Activated CD8-positive, alpha-beta memory T cell treated with anti-CD3 and anti-CD28 coated beads for 36 hours (primary cell): ENCODE measurements around the gene STAT5A. TPM values are rescaled to one million over a fixed set of nuclear protein-coding genes. Genes with fewer than 3 reads are reported as not detected.
"Not testable (repeated sequence)": the region's sequence is repeated elsewhere in the genome, so short reads cannot be mapped to it uniquely, and the experiment has no call there.

ENCODE experiments used
- CTCF ChIA-PET: fragments of 350-600 bp; sonication (Branson Sonifier 250); formaldehyde crosslinking; loops from one replicate; lab custom pipeline; 2021; ENCODE audit warnings: antibody characterized with exemption; lab: Charles Lee
- POLR2A ChIA-PET: fragments of 350-600 bp; sonication (Branson Sonifier 250); formaldehyde crosslinking; loops from one replicate; lab custom pipeline; 2021; ENCODE audit warnings: antibody characterized with exemption; lab: Charles Lee
- total RNA-seq, 2 experiments: library from RNA; stranded (reverse); gene quantifications; one replicate each; pipeline ENCODE4 v1.2.3, GENCODE V29; 2021

The STAT5A gene
- total RNA-seq, 2 experiments from 2014 or later: 197 TPM

DNA sequence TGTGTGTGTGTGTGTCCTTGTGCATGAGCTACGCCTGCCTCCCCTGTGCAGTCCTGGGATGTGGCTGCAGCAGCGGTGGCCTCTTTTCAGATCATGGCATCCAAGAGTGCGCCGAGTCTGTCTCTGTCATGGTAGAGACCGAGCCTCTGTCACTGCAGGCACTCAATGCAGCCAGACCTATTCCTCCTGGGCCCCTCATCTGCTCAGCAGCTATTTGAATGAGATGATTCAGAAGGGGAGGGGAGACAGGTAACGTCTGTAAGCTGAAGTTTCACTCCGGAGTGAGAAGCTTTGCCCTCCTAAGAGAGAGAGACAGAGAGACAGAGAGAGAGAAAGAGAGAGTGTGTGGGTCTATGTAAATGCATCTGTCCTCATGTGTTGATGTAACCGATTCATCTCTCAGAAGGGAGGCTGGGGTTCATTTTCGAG lies 22.5 kb downstream of the STAT5A start:
- POLR2A ChIA-PET: interaction anchor here (1.0 to 1.2 kb wide), 2 partner anchors 9 to 95 kb away, joined by 3 read pairs; no protein-coding TSS in a partner anchor
- CTCF ChIA-PET: interaction anchor here (0.8 to 20.1 kb wide), 7 partner anchors 9 to 217 kb away, joined by 3 to 340 read pairs (median 7); no protein-coding TSS in a partner anchor

DNA sequence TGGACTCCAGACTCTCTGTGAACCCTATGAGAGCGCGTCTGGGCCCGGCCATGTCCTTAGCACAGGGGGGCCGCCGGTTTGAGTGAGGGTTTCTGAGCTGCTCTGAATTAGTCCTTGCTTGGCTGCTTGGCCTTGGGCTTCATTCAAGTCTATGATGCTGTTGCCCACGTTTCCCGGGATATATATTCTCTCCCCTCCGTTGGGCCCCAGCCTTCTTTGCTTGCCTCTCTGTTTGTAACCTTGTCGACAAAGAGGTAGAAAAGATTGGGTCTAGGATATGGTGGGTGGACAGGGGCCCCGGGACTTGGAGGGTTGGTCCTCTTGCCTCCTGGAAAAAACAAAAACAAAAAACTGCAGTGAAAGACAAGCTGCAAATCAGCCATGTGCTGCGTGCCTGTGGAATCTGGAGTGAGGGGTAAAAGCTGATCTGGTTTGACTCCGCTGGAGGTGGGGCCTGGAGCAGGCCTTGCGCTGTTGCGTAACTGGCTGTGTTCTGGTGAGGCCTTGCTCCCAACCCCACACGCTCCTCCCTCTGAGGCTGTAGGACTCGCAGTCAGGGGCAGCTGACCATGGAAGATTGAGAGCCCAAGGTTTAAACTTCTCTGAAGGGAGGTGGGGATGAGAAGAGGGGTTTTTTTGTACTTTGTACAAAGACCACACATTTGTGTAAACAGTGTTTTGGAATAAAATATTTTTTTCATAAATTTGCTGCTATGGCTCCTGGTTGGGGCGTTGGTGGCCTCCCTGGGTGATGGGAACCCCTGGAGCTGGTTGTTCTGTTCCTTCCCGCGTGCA lies 23.1 kb downstream of the STAT5A start:
- CTCF ChIA-PET: interaction anchor here (0.7 to 20.1 kb wide), 17 partner anchors 7 to 215 kb away, joined by 3 to 340 read pairs (median 4); partner anchors contain the start of genes DHX58 and STAT3
- POLR2A ChIA-PET: interaction anchor here (0.7 to 1.5 kb wide), 3 partner anchors 10 to 95 kb away, joined by 3 to 5 read pairs (median 4); no protein-coding TSS in a partner anchor

DNA sequence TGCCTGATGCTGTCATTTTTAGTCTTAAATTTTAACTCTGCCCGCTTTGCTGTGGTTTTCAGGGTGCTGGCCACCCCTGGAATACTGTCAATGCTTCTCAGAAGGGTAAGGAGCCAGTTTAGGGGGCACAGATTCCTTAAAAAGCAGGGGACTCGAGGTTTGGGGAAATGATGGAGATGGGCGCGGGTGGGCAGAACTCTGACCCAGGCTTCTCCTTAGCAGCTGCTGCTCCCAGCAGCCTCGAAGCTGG lies 23.7 kb downstream of the STAT5A start:
- POLR2A ChIA-PET: interaction anchor here (0.7 to 1.7 kb wide), 5 partner anchors 10 to 94 kb away, joined by 4 to 7 read pairs (median 5); partner anchors contain the start of genes STAT3 and STAT5A
- CTCF ChIA-PET: interaction anchor here (0.7 to 20.1 kb wide), 22 partner anchors 8 to 348 kb away, joined by 3 to 340 read pairs (median 4); partner anchors contain the start of genes DHX58 and STAT3

DNA sequence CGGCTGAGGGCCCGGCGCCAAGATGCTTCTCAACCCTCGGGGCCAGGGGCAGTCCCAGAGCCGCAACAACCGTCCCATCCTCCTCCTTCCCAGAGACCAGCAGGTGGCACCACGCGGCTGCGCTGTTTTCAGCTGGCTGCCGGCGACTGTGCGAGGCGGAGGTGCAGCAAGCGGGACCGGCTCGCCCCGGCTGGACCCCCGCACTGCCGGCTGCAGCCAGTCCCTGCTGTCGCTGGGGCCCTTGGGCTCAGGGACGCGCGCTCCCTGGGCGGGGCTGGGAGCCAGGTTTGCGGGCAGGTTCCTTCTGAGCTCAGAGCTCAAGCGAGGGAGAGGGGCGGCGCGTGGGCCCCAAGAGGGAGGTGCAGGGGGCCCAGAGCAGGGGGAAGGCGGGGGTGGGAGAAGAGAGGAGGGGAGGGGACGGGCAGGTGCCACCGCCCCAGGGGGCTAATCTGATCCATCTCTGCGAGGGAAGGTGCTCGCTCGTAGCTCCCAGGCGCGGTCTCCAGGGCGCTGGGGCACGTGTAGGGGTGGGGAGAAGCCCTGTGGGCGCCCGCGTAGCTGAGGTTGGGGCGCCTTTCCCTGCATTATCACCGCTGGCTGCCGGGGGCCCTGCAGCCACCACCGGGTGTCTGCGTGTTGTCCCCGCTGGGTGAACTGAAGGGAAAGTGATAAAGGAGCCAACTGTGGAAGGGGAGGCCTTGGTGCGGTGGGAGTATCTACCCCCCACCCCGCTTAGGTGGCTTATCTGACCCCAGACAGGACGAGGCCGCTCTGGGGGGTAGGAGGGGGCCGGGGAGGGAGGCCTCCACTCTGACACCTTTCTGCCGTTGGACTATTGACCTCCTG lies 24.2 kb downstream of the STAT5A start:
- ChIA-PET CTCF (interaction anchor here (0.6 to 20.1 kb wide), 27 partner anchors 8 to 349 kb away, joined by 3 to 340 read pairs (median 4); partner anchors contain the start of genes DHX58 and STAT3), POLR2A (interaction anchor here (0.6 to 1.7 kb wide), 7 partner anchors 11 to 94 kb away, joined by 3 to 7 read pairs (median 4); partner anchors contain the start of genes STAT3 and STAT5A)

DNA sequence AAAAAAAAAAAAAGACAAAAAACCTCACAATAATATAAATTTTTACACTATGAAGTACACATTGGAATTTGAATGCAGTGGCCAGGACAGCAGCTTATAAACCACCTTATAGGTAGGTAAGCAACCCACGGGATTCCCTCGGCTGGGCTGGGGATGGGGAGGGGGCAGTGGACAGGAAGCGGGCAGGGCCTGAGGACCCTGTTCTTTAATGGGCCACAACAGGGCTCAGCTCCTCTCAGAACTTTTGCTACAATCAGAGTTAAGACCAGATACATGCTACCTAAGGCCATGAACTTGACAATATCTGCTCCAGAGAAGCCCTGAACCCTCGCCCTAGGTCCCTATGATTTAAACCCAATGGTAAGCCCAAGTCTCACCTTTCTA lies 25.1 kb downstream of the STAT5A start:
- ChIA-PET POLR2A (interaction anchor here (0.5 to 1.7 kb wide), 7 partner anchors 10 to 177 kb away, joined by 3 to 7 read pairs (median 3); partner anchors contain the start of gene STAT5A), CTCF (interaction anchor here (0.7 to 20.1 kb wide), 17 partner anchors 9 to 1313 kb away, joined by 3 to 340 read pairs (median 4); no protein-coding TSS in a partner anchor)

DNA sequence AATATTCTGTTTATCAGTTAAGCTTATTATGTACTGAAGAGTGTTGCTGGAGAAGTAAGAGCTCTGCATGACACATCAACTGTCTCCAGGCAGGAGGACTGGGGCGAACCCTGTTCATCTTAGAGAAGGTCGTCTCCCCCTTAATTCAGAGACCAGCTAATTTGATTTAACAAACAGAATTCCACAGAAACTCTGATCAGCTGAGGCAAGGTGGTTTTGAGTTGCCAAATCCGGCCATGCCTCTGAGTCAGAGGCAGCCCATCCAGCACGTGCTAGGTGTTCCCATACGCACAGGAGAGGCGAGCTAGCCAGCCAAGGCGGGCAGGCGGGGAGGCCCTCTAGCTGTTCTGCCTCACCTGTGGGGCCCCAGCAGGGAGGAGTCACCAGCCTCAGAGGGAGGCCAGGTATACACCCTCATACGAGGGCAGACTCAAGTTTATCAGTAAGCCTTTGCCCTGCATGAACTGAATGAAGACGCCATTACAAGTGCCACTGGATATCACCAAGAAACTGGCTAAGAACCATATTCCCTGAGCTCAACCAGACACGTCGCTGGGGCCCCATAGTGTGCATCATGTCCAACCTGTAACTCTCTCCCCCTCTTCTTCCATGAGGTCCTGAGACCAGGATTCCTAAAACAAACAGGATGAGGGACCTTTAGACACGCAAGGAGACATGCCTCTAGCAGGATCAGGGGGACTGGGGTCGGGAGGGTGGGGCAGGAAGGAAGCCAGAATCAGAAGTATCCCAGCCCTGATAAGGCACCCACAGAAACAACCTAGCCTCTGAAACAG lies 25.7 kb downstream of the STAT5A start:
- POLR2A ChIA-PET: interaction anchor here (0.5 to 1.7 kb wide), 9 partner anchors 11 to 316 kb away, joined by 3 to 7 read pairs (median 4); partner anchors contain the start of gene STAT5A
- CTCF ChIA-PET: interaction anchor here (0.7 to 20.1 kb wide), 15 partner anchors 8 to 1312 kb away, joined by 3 to 340 read pairs (median 4); no protein-coding TSS in a partner anchor

DNA sequence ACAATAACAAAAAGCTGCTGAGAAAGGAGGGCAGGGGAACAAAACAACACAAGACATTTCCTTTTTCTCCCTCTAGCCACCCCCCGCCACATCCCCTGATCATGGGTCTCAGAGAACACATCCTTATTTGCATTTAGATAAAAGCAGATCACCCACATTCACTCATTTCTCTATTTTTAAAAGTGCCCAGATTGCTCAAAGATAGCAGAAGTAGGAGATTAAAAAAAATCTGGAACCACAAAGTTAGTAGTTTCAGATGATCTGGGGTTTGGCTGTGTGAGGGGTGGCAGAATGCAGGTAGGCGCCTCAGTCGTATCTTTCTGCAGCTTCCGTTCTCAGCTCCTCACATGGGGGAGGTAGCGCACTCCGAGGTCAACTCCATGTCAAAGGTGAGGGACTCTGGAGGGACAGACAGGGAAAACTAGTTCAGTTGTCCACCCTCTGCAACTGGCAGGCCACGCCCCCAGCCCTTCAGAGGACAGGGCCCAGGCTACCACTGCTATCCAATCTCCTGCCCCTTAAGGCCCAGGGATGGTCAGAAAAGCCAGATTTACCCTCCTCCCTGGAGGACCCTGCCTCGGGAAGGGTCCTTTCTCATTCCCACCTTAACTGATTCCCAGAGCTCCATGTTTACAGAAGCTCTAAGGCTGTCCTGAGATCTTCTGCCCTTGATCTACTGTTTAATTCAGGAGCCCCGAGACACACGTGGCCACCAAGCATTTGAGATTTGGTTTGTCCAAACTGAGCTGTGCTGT lies 27.3 kb downstream of the STAT5A start:
- ChIA-PET POLR2A (no interaction called here), CTCF (interaction anchor here (1.6 to 20.1 kb wide), 3 partner anchors 73 to 94 kb away, joined by 4 to 340 read pairs (median 6); no protein-coding TSS in a partner anchor)

DNA sequence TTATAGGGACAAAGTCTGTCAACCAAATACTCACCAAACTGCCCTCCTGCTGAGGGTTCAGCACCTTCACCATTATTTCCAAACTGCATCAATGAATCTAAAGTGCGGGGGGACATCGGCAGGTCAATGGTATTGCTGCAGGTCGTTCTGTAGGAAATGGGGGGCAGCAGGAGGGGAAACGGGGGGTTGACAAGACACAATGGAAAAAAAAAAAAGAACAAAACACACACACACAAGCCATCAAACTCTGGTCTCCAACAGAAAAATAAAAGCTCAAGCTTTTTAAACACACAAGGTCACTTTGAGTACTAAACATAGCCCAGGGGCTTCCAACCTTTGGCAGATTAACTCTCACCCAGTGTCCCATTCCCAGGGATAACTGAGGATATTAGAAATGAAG lies 28.5 kb downstream of the STAT5A start:
- ChIA-PET CTCF (interaction anchor here (0.7 to 20.1 kb wide), 5 partner anchors 72 to 166 kb away, joined by 3 to 340 read pairs (median 4); no protein-coding TSS in a partner anchor), POLR2A (interaction anchor here (0.6 kb wide), 1 partner anchor 90 kb away, joined by 4 read pairs; no protein-coding TSS in a partner anchor)

DNA sequence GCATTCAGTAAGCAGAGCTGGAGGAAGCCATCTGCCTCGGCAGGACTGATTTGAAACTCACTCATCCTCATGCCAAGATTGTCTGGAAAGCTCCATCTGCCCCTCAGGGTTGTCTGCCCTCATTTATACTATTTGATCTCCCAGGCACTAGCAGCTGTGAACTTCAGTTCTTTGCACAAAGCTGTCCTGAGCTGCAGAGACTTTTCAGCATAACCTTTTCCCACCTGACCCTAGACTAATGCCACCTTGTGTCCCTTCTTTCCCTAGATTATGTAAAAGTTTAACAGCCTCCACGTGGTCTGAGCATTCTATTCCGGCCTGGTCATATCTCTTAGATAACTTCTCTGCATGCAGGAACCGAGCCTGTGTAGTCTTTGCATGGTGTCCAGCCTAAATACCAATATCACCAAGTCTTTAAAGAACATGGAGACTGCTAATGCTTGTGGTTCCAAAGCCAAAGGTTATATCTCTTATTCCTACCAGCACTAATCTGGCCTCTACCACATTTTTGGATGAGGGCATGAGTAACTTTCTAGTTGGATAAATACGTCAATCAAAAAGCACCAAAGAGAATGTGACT lies 29.1 kb downstream of the STAT5A start:
- ChIA-PET POLR2A (interaction anchor here (0.6 kb wide), 1 partner anchor 89 kb away, joined by 4 read pairs; no protein-coding TSS in a partner anchor), CTCF (interaction anchor here (0.7 to 20.1 kb wide), 5 partner anchors 72 to 166 kb away, joined by 3 to 340 read pairs (median 4); no protein-coding TSS in a partner anchor)

DNA sequence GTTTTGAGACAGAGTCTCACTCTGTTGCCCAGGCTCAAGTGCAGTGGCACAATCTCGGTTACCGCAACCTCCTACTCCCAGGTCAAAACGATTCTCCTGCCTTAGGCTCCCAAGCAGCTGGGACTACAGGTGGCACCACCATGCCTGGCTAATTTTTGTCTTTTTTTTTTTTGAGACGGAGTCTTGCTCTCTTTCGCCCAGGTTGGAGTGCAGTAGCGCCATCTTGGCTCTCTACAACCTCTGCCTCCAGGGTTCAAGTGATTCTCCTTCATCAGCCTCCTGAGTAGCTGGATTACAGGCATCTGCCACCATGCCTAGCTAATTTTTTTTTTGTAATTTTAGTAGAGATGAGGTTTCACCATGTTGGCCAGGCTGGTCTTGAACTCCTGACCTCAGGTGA lies 29.7 kb downstream of the STAT5A start:
- CTCF ChIA-PET: interaction anchor here (0.6 to 20.1 kb wide), 3 partner anchors 58 to 90 kb away, joined by 3 to 340 read pairs (median 4); no protein-coding TSS in a partner anchor
- POLR2A ChIA-PET: not testable (repeated sequence)

DNA sequence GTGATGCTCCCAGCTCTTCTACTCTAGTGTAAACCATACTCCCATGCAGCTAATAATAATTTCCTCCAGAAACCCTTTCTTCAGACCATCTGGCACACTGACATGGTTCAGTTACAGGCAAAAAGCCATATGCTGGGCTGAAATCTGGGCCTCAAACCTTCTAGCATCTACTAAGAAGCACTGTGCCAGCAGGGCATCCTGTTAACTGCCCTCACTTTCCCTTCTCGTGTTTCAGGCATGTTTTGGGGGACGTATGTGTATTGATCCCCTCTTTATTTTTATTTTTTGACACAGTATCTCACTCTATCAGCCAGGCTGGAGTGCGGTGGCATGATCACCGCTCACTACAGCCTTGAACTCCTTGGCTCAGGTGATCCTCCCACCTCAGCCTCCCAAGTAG lies 33.3 kb downstream of the STAT5A start:
- POLR2A ChIA-PET: no interaction called here
- CTCF ChIA-PET: interaction anchor here (0.8 to 20.1 kb wide), 11 partner anchors 7 to 209 kb away, joined by 3 to 340 read pairs (median 6); partner anchors contain the start of gene STAT3

DNA sequence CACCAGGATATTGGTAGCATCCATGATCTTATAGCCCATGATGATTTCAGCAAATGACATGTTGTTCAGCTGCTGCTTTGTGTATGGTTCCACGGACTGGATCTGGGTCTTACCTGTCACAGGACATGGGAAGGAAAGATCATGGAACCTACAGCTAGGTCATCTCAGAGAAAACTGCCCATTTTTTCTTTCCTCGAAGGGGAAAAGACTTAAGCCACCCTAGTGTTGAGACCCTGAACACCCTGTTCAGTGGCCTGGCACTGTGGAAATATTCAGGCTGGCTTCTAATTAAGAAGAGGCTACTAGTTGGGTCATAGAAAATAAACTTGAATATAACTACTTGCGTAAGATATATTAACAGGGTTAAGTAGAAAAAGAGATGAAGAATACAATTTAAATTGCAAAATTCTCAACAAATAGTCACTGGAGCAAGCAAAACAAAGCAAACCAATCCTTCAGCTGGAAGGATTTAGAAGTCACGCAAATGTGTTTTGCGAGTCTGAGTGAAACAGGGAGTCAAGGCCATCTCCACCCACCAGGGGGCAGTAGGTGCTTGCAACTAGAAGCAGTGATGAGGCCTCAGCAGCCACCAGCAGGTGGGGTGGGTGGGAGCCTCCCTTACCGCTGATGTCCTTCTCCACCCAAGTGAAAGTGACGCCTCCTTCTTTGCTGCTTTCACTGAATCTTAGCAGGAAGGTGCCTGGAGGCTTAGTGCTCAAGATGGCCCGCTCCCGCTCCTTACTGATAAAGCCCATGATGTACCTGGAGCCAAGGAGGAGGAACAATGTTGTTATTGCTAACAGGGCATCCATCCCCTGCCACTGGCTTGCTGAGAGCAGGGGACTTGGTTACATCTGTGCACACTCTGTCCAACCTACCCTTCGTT lies 34.3 kb downstream of the STAT5A start:
- POLR2A ChIA-PET: no interaction called here
- CTCF ChIA-PET: interaction anchor here (0.5 to 20.1 kb wide), 23 partner anchors 9 to 272 kb away, joined by 3 to 340 read pairs (median 3); partner anchors contain the start of genes CAVIN1 and STAT3

DNA sequence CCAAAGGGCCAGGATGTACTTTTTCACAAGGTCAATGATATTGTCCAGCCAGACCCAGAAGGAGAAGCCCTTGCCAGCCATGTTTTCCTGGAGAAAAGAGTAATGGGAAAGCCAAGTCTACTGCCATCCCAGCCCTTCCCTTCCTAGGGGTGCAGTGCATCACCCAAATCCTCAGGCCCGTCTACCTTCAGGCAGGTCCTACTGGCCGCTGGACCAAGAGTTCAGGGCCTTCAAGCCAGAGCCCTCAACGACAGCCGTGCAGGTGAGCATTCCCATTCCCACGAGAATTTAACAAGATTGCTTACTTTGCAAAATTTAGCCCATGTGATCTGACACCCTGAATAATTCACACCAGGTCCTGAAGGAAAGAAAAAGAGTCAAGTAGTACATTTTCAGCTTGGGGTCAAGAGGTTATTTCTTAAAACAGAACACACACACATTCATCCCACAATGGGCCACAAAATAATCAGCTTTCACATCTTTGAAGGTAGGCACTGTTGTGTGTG lies 35.0 kb downstream of the STAT5A start:
- ChIA-PET POLR2A (no interaction called here), CTCF (interaction anchor here (0.7 to 20.1 kb wide), 12 partner anchors 10 to 101 kb away, joined by 3 to 340 read pairs (median 3); partner anchors contain the start of gene STAT3)

DNA sequence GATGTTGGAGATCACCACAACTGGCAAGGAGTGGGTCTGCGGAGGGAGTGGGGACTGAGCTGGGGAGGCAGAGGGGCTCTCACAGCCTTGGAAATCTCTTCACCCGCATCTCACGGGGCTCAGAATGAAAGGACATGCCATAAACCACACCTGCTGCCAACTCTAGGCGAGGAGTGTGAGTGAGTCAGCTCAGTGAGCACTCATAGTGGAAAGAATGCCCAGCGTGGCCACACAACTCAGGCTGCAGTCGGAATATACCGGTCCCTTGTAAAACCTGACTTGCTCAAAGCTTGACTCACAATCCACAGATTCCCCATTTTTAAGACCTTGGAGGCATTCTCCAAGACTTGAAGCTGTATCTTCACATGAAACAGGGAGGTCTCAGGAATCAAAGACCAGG lies 36.7 kb downstream of the STAT5A start:
- ChIA-PET CTCF (interaction anchor here (0.7 to 20.1 kb wide), 3 partner anchors 13 to 83 kb away, joined by 3 to 340 read pairs (median 3); partner anchors contain the start of gene STAT3), POLR2A (no interaction called here)
